GM18526 (cell line): ENCODE data around the gene SLC35B2.

Experiments used
- POLR2A ChIP-seq: IDR thresholded peaks from 3 replicates; pipeline ENCODE4 v1.6.1; 2011; ENCODE audit not compliant: insufficient read length; ENCODE audit errors: extremely low read depth

SLC35B2 gene, protein sequence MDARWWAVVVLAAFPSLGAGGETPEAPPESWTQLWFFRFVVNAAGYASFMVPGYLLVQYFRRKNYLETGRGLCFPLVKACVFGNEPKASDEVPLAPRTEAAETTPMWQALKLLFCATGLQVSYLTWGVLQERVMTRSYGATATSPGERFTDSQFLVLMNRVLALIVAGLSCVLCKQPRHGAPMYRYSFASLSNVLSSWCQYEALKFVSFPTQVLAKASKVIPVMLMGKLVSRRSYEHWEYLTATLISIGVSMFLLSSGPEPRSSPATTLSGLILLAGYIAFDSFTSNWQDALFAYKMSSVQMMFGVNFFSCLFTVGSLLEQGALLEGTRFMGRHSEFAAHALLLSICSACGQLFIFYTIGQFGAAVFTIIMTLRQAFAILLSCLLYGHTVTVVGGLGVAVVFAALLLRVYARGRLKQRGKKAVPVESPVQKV

DNA sequence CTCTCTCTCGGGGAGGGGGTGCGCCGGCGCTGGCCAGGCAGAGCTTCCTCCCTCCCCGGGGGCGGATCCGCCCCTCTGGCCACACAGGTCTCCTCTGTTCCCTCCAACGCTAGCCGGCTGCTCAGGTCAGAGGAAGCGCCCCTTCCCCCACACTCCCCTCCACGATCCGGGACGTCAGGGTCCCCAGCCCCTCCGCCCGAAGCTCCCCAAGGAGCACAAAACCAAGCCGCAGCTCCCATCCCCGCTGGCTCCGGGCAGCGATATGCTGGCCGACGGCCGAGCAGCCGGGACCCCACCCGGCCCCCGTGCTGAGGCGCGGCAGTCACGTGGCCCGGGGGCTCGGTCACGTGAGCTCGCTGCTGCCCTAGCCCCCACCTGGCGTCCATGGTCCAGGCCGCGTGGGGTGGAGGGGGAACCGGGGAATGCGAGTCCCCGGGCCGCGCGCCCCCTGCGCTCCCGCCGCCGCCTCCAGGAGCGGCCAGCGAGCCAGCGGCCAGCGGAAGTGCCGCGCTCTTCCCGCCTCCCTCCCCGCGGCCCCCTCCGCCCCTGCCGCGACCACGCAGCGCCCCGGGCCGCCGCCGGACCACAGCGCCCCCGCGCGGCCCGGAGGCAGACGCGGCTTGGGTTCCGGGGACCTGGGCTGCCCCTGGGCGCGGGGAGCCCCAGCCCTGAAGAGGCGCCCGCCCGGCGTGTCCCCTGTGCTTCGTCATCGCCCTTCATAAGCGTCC, at the start of gene SLC35B2:
Gene SLC35B2, minus strand, starts transcription at position 504 of the 728 bp plus-strand sequence. Its CDS starts 118 bp downstream, at position 386.
- TF ChIP-seq POLR2A = peak; percentile 57

DNA sequence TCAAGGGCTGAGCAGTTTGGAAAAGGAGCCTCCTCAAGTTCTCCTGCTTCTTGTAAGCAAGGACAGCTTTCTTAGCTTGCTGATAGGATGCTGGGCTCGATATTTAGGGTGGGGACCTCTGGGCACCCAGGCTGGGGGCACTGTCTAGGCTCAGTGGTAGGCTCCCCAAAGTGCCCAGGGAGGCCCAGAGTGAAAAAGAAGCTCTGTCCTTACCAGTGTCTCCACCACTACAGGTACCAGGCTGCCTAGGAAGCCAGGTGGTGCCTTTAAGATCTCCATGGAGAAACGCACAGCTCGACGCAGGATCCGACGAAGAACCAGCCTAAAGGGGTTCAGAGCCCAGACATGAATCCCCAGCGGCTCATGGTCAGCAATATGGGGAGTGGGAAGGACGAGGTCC, 49.4 kb upstream of the SLC35B2 start:
- no peak for TF ChIP-seq POLR2A

DNA sequence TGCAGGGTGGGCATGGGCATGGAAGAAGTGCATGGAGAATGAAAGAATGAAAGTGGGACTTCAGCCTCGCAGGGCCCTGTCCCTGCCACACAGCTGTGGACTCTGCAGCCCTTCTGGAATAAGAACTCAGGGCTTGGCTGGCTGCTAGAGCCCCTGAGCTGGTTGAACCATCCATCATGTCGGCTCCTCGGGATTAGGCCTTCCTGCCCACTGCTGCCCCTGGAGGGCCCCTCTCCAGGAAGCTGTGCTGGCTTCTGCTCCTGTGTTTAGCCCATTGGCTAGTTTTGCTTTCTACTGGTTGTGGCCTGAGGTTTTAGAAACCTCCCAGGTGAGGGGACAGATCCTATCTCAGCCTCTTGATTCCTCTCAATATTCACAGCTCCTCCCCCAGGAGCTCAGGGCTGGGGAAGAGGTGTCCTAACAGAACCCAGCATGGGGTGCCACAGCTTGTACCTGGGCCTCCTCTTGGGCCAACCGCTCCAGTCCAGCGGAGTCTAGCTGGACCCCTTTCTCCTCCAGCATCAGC, 47.9 kb upstream of the SLC35B2 start:
- TF ChIP-seq POLR2A = no peak

DNA sequence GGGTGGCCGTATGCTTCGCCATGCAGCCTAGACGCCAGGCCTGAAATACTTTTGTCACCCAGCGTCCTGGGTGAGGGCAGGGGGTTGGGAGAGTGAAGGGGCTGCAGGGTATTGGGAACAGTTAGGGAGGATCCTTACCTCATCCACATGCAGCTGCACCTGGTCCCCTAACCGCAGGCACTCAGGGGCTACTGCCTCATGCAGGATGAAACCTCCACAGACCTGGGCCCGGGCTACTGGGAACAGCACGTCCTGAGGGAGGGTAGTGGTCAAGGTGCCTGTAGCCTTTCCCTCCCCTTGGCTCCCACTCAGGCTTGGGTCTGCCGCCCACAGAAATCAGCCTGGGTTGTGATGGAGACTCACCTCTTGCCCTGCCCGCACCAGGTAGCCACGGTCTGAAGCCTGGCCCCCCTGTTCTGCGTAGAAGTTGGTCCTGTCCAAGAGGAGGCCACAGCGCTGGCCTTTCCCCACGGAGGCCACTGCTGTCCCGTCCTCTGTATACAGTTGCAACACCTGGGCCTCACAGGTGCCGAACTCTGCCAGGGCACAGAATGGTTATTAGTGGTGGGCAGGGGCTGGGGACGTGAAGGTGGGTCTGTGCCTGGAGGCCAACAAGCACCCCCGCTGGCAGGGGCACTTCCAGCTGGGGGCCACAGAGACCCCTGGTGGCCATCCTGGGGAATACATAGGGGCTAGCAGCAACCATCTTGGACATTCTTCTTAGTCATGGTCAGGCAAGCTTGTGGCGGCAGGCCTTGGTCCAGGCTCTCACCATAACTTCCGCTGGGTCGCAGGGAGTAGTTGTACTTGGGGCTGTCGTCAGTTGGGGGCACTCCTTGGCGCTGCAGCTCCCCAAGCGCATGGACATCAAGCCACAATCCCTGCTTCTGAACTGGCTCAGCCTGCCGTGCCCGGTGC, 47.2 kb upstream of the SLC35B2 start:
- no peak for TF ChIP-seq POLR2A

DNA sequence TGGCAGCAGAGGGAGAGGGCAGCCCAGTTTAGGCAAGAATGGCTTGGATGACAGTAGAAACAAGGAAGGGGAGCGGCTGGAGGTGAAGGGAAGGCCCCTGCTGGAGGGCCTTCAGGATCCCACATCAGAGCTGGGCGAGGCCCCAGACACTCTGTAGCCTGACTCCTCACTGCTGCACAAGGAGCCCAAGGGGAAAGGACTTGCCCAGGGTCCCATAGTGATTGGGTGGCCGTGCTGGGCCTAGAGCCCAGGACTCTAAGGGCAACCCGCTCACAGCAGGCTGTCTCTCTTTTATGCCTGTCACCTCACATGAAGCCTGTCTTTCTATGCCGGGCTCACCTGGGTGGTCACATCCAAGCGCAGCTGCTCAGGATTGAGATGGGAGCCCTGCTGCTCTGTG, 46.5 kb upstream of the SLC35B2 start:
- TF ChIP-seq POLR2A = no peak

DNA sequence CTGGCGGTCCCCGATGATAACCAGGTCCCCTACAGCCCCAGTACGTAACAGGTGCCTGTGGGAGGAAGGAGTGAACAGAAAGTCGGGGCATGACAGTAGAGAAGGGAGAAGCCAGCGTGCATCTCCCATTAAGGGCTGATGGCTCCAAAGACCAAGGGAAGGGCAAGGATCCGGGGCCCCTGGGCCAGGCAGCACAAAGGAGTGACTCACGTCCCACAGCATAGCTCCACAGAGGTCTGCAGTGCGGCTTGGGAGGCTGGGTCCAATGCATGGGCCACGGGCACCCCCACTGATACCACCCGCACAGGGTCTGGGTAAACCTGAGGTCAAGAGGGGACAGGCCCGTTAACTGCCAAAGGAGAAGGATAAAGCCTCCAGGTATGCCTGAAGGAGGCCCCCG, 45.5 kb upstream of the SLC35B2 start:
- no peak for TF ChIP-seq POLR2A

DNA sequence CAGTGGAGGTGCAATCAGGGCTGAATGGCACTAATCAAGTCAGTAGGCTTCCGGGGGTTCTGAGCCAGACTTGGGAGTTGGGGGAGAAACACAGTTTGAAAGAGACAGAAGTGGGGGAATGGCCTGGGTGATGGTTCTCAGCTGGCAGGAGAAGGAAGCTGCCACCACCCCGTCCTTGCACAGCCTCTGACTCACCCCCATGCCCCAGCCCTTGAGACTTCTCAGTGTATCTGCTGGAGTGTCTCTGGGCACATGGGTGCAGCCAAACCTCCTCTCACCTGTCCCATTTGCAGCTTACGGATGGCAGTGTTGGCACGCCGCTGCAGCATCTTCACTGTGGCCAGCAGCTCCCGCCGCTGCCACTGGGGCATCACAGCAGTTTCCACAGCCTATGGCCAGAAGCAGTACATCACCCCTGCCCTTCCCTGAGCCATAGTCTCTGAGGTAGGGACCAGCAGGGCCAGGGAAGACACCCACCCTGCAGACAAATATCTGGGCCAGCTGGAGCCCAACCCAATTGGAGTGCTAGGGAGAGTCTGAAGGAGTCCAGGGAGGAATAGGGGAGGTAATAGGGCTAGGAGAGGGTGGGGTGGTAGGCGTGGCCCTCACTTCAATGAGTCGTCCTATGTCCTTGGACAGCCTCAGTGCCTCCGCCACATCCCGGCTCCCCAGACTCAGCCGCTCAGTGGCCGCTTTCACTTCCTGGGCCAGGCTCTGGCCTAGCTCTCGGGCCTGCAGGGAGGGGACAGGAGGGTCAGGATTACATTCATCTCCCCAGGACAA, 44.6 kb upstream of the SLC35B2 start:
- no peak for TF ChIP-seq POLR2A

DNA sequence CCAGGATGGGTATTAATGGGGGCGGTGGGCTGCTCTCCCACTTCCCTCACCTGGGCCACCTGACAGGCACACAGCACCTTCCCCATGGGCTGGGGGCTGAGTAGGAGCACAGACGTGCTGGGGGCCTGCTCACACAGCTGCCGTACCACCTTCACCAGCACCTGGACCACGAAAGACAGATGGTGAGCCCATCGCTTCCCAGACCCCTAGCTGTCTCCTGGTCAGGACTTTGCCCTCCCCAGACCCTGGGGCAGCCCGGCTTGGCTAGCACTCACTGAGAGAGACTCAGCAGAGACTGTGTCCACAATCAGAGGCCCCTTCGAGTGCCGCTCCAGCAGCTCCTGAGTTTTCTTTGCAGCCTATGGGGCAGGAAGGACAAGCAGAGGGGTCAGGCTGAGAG, 43.8 kb upstream of the SLC35B2 start:
- TF ChIP-seq POLR2A = no peak

DNA sequence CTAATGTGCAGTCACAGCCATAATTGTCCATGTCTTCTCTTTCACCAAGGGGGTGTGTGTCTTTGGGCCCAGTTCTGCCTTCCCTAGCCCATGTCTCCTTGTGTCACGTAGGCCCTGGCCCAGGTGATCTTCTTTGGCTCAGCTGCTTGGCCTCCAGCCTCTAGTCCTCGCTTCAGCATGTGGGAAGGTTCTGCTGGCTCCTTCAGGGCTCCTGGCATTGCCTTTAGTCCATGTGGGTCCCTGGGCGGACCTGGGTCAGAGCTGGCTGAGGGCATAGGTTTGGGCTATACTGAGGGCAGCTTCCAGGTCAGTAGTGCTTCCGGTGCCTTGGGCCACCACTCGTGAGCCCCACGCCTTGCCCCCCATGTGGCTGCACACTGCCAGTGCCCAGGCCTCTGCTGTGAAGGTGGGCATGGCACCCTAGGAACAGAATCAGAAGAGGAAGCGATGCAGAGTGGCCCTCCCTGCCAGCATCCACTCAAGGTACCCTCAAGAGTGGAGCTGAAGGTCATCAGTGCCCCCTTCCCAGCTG, 43.0 kb upstream of the SLC35B2 start:
- TF ChIP-seq POLR2A = no peak

DNA sequence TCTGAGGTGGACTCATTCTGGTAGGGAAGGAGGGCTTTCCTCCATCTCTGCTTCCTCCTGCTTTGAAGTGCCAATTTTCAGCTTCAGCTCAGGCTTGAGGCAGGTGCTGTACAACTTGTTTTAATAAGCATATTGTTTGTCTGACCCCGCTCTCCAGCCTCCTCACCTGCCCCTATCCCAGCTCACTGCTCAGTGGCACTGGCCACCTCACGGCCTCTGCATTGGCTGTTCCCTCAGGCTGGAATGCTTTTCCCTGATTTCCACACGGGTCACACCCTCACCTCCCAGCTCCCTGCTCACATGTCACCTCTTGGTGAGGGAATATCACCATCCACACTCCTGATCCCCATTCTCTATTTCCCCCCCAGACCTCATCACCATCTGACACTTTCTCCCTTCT, 41.5 kb upstream of the SLC35B2 start:
- TF ChIP-seq POLR2A = no peak

DNA sequence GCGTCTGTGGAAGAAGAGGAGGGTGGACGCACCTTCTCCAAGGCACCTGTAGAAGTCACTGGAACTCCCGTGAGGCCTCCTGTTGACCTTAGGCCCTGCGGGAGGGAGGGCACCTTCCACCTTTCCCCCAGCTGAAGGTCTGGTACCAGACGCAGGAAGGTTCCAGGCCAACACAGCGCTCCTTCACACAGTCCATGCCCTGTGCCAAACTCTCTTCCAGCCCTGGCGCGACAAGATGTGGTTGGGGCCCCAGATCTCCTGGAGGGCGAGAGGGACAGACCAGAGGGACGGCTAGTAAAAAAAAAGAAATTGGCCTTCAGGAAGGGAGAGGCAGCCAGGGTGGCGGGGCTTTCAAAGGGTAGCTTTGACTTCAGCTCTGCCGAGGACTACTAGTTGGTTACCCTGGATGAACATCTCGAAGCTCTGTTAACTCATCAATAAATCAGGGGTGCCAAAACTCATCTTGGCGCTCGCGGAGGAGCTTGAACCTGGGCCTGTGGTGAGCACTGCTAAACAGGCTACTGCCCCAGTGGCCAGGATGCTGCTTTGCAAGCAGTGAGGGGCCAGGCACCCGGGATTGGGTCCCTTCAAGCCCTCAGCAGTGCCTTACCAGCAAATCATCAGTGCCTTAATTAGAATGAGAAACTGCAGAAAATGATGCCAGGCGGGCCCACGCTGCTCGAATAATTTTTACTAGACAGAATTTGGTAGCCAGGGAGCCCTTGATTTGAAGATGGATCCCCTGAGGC, 40.9 kb upstream of the SLC35B2 start:
- no peak for TF ChIP-seq POLR2A

DNA sequence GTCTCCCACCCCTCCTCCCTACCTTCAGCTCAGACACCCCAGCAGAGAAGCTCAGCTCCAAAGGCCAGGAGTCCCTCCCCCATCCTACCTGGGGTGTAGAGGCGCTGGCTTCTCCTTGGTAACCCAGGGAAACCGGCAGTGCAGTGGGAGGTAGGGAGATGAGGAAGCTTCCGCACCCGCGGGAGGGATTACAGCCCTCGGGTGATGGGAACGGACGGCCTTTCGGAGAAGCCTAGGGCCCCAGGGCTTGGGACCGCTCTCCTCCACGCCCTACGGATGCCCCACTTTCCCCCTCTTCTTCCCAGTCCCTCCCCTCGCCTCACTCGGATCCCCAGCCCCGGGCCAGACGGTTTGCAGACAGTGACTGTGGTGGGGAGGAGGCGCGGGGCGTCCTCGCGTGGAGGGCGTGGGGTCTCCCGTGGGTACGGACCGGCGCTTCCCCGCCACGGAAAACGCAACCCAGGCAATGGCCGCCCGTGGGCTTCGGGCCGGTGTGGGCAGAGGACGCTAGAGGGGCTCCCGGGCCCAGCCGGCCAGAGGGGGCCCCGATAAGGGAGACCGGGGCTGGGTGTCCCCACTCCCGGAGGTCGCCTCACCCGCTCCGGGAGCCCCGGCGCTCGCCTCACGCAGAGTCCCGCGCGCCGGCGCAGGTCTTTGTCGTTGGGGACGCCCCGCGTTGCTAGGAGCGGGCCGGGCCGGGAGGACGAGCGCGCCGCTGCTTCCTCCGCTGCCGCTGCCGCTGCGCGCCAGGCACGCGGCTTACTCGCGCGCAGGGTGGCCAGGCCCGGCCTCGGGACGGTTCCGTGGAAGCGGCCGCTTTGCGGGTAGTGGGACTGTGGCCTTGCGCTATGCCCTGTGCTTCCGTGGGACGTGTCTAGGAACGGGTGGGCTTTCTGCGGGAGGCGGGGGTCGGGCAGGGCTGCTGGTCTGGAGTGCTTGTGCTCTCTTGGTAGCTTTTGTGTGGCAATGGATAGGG, 40.0 kb upstream of the SLC35B2 start:
- no peak for TF ChIP-seq POLR2A
